Stimulated activated naive CD4-positive, alpha-beta T cell treated with Interleukin-2 at 50 U/mL for 16 hours (primary cell): ENCODE measurements around the gene MAGI2.

Source experiments
- DNase-seq: peaks from one replicate; lab custom pipeline; 2025; lab: John Stamatoyannopoulos, UW

MAGI2 gene

DNA sequence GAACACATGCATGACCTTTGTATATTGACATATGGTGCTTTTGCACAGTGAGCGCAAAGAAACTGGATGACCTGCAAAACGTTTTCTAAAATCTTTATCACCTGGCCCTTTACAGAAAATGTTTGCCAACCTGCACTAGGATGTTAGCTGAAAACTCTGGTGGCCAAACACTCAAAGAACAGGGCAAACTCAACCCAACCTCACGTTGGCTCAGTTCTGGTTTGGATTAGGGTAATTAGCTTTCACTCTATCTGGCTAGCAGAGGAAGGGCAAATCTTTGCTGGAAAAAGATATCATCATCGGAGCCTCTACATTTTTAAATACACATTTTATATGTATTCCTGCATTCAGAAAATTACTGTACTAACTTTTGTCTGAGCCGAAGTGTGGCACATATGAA, 966.0 kb downstream of the MAGI2 start:
- DNase-seq = no peak

DNA sequence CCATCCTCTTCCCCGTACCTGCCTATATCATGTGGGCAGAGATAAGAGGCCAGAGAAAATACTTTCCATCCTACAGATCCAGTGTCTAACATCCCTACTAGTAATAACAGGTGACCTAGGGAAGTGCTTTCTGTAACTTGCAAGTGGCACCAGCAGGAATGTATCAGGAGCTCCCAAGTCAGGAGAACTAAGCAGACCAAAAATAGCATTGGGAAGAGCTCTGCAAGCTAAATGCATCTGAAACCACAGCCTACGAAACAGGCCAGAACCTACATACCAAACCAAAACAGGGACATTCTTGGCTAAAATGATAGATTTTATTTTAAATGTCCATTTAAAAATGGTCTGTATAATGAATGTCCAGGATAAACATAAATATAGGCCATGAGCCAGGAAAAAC, 974.1 kb downstream of the MAGI2 start:
- DNase-seq = no peak

DNA sequence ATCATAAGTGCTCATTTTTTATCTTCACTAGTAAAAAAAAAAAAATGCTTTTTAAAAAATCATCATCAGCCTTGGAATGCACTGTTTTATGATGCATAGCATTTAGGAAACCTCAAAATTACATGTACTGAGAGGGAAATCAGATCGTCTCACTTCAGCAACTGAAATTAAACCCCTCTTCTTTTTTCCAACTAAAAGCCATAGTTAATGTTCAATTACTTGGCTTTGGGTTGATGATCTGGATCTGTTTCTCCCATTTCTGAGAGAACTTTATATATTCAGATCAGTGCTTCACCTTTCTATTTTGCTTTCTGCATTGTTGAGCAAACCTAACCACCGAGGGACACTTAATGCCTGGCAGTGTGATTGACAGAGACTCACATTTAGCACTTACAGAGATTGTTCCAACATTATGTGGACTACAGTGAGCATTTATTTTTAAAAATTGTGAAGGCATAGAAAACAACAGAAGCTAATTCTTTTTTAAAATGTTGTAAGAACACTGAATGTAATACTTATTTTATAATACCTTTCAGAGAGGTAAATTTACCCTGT, 976.5 kb downstream of the MAGI2 start:
- no peak for DNase-seq

DNA sequence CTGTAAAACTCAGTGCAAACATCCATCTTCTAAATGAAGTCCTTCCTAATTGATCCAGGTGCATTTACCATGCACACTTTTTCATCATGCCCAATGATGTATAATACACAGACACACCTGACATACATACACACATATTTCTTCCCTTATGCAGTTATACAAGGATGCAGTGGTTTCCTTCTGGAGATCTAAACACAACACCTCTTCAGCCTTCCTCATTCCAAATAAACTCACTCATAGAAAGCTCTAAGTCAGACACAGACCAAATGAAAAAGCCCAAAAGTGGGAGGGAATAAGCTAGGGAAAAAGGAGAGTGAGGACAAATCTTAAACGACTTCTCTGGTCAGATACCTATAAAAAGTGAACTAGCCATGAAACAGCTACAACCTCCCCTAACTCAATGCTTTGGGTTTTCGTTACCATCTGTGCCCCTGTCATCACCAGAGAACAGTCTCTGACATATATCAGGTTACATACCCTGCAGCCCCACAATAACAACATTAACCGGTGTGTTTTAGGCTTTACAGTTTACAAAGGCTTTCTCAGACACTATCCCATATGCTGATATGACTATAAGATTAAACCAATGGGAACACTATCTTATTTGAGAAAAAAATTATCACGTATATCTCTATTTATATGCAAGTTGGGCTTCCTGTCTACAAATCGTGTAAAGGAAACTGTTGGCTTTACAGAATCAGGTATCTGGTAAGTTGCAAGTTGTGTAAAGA, 979.7 kb downstream of the MAGI2 start:
- no peak for DNase-seq

DNA sequence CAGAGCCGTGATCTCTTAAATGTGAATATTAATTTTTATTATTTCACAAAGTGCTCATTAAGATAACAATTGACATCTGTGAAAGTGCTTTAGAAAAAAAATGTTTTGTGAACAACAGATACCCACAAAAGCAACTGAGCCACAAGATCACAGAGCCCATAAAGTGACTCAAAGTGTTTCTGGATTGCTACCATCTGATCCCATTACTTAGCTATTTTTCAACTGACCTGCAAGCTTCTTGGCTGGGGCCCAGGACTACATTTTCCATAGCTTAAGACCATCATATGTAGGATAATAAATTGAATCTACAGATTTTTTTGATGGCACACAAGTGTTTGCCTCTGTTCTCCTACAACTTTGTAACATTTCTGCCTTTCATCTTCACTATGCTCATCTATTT, 980.4 kb downstream of the MAGI2 start:
- no peak for DNase-seq

DNA sequence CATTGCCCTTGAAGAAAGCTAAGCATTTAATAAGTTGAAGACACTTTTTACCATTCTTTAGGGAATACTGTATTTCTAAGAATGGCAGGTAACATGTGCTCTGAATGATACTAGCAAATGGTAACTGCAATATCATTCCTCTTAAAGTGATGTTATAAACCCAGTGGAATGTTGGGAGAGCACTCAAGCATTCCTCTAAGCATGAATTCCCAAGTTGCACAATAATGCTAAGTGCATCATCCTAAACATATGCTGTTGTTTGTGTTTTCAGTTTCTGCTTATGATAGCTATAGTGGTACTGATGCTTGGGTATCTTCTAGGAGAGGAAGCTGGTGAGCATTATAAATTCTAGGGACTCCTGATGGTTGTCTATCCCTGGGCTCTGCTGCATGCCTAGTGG, 980.9 kb downstream of the MAGI2 start:
- no peak for DNase-seq

DNA sequence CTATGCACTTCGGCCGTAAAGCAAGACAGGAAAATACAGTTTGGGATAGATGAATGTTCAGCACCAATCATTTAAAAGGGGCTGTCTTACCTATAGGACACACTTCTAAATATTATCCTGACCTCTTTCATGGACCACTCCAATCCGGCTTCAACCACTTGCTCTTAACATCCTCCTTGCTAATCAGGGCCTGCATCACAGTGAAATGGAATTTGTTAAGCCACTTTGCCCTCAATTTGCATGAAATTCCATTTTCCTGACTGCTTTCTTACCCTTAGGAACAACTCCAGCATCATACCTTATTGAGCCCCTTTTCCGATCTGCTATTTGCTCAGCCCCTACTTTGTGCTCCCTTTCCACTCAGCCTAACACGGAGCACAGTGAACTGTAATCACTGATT, 987.6 kb downstream of the MAGI2 start:
- DNase-seq = no peak

DNA sequence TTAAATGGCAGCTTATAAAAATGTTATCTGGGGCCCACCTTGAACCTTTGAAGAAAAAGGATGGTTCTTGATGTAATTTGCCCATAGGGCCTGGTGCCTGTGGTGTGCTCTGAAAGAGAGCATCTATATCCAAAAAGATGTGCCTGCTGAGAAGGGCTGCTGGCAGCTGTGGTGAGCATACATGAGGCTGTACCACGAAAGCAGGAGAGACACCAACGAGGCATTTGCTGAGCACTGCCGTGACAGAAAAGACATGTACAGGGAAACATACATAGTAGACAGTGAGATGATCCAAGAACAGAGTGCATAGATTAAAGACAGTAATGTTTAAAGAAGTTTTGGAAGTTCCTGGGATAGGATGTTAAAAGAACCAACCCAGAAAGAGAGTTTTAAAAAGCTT, 990.4 kb downstream of the MAGI2 start:
- DNase-seq = no peak

DNA sequence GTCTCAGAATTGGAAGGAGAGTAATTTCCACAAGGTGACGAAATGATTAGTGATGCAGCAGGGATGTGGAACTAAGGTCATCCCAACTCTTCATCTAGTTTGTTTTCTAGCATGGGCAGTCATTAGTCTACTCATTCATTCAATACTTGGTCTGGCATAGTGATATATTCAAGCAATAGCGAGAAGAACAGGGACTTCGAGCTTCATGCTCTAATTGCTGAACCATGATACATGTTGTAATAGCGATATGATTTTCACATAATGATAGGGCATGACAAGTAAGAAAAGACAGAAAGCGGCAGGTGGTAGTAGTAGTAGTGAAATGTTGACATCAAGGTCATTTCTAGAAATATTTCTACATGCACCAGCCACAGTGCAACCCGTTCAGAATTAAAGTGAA, 1002.8 kb downstream of the MAGI2 start:
- no peak for DNase-seq

DNA sequence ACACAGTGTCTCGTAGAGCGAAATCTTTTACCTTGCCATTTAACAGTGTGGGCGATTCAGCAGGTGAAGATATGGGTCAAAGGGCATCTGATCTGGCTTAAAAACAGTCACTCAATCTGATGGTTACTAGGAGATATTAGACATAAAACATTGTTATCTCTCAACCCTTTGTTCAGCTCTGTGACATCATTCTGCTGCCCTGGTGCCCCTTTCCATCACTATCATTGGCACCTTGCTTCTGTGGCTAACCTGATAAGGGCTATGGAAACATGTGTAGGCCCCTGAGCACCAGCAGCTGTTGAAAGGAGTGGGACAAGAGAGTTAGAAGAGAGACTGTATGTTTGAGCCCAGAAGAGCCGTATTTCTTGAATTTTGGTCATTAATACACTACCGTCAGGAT, 1004.6 kb downstream of the MAGI2 start:
- no peak for DNase-seq

DNA sequence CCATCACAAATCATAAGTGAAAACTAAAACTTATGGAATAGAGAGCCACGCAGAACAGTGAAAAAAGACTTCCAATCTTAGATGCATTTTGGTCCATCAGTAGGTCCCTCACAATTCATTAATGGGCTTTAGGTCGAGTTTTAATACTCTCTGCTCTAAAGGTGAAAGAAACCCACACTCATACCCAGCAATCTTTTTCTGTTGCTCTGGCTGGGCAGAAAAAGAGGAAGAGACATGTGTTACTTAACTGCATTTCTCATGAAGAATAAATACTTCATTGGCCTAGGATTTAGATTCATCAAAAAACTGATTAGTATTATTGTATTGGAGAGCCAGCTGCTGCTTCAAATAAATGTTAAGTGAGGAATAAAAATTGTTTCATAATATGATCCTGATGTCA, 1009.2 kb downstream of the MAGI2 start:
- DNase-seq = no peak

DNA sequence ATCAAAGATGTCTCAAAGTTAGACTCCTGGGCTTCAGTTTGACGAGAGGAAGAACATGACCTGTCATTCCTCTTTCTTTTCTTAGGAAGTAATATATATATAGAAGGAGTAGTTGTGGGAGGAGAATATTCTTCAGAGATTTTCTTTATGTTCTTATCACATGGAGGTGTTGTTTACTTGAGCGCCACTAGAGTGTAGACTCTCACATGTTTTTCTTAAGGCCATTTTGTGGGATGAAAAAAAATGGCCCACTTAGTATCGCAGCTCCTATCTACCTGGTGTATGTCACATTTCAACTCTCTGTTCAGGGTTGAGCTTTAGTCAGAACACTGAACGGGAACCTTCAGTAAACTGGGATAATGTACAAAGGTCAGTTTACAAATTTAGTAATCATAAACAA, 1009.7 kb downstream of the MAGI2 start:
- DNase-seq = no peak

DNA sequence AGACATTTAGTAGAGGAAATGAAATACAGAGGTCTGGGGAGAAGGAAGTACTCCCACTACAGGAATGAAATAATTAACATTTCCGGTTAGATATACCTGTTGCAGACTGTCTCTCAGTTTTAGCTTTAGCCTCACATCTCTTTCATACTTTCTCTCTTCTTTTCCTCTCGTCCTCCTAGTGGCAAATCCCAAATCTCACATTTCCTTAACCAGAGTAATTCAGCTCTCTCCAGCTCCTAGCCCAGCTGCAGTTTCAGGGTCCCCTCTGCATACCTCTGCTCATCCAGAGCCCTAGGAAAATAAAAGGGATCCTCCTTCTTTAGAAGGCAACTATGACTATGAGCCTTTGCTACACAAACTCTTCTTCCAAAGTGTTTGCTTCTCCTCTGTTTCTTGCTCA, 1011.7 kb downstream of the MAGI2 start:
- no peak for DNase-seq

DNA sequence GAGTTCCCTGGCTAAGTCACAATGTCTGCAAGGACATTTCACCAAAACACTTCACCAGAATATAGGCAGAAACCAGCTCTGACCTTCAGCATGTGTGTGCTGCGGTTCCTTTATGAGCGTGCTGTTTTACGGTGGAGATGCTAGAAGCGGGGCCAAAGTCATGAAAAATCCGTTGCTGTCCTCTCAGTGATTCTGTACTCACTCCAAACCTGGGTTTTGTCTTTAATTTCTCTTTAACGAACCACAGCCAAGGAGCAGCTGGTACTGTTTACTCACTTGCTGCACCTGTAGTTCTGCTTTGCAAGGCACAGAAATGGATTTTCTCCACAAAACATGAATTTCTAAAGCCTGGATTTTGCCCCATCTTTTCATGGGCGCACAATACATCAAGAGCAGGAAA, 1015.0 kb downstream of the MAGI2 start:
- DNase-seq = no peak

DNA sequence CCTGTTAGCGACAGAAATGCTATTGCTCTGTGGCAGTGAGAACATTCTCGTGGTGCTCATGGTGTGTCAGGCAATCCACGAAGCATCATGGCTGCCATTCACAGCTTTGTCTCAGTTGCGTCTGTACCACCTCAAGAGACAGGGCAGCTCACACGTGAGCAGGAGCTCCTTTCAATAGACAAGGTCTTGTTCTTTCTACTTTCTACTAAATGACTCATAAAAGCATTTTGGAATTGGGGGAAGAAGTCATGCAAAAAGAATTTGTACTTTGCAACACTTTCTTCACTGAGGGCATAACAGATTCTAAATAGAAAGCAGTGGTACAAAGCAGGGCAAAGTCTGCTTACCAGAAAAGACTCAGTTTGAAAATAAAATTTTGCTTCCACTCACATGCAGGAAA, 1016.3 kb downstream of the MAGI2 start:
- no peak for DNase-seq

DNA sequence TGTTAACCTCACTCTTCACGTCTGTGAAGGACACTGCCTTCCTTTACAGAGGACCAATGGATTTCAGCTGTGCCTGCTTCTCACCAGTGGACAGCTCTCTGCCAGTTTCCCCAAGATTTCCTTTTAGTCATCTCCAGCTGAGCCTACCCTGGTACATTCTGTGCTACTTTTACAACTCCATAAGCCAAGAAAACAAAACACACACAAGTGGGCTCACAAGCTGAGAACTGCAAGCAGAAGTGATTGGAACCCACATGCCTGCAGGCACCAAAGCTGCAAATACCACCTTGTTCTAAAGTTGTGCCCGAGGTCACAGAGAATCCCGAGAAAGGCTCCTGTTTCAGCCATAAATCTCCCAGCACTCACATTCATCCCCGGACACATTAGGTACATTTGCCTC, 1018.1 kb downstream of the MAGI2 start:
- DNase-seq = no peak

DNA sequence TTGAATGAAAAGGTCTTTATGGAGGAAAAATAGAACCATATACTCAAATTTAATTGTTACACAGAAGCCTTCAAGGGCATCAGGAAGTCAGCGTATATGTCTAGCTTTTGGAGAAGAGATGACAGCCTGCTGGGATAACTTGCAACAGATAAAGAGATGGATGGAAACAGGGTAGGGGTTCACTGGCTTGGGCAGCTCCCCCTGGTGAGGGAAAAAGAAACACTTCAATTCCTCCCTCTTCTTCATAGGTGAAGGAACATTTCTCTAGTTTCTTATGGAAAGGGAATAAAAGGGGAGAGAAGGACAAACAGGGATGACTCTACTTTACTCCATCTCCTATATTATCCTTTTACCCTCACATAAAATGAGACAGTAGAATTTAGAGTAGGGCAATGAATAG, 1019.2 kb downstream of the MAGI2 start:
- no peak for DNase-seq

DNA sequence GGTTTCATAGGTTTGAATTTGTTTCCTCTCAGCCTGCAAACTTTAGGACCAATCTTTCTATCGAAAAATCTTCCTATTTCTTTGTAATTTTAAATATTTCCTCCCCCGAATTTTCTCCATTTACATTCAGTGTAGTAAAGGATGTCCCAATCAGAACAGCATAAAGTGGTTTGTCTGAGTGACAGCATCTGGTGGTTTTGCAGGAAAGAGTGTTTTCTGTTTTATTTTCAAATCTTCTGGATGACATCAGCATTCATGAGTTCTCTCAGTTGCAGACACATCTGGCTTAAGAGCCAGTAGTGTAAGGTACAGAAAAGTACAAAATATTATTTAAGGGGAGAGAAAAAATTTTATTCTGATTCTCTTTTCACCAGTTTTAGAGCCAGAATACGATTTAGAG, 1020.0 kb downstream of the MAGI2 start:
- no peak for DNase-seq

DNA sequence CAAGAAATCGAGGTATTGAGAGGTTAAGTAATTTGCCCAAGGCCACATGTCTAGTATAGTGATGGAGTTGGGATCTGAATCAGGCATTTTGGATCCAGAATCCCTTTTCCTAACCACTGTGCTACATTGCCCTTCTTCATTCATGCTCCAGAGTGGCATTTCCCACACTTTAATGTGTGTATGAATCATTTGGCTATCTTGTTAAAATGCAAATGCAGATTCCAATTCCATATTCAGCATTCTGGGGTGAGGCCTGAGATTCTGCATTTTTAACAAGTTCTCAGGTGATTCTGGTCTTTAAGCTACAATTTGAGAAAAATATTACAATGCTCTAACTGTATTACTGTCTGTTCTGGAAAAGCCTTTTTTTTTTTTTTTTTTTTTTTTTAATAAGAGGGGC, 1023.6 kb downstream of the MAGI2 start:
- no peak for DNase-seq

DNA sequence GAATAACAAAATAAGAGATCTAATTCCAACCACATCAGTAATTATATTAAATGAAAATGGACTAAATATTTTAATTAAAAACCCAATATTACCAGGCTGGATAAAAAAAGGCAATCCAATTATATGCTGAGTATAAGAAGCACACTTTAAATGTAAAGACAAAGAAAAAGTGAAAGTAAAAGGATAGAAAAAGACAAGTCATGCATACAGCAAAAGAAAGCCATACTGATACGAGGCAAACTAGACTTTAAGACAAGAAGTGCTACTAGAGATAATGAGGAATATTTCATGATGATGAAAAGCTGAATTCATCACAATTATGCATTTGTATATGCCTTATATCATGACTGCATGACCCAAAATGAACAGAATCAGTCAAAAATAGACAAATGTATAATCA, 1026.3 kb downstream of the MAGI2 start:
- no peak for DNase-seq

DNA sequence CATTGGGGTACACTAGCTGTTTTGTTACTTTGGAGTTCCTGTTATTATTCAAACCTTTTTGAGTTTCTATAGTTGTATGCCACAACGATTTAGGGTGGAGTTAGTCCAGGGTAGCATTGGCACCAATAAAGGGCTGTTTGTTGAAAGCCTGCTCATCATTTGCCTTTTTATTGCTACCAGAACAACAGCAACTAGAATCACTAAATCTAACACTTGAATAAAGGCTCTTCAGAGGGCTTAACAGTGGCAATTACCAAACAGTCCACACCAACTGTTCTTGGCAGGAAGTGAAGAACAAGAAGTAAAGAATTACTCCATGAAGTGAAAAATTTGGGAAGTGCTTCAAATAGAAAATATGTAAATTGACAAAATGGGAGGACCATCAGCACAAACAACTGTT, 1033.5 kb downstream of the MAGI2 start:
- no peak for DNase-seq

DNA sequence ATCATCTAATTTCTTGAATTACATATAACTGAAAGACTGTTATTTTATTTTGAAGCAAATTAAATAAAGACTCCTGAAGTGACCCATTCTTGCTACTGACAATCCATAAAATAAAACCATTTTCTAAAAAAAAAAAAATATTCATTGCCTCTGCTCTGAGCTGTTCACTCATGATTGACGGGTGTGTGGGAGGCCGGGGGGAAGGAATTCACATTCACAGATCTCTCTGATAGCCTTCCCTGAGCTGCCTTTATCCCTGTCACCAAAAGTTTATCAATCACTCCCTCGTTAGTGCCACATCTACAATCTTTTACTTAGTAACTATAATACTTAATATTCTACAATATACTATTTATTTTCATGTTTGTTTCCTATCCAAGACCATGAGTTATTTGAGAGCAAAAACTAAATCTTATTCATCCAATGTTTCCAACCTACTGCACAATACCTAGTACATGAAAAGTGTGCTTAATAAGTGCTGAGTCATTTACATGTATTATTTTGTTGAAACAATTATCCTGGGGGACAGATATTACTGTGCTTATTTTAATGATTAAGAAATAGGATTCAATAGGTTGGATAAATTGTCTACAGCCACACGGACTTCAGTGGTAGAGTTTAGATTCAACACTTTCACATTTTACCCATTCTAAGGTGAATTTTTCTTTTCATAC, 1036.2 kb downstream of the MAGI2 start:
- no peak for DNase-seq

DNA sequence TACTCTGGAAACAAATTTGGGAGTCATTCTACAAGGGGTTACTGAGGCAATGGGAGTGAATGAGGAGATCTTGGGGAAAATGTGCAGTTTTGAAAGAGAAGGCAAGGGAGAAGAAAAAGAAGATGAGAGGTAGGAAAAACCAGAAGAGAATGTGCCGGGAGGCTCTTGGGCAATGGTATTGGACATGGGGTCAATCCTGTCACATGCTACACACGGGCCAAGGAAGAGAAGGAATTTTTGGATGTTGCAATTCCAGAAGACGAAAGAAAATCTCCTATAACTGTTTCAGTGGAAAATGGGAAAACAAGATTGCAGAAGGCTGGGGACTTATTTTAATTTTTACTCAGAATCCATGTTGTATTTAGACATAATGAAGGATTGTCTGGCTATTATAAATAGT, 1039.9 kb downstream of the MAGI2 start:
- no peak for DNase-seq
